Measurements from ENCODE around the gene MEMO1. TPM values are rescaled to one million over a fixed set of nuclear protein-coding genes. Genes with fewer than 3 reads are reported as not detected.

The MEMO1 gene
- total and polyA plus RNA-seq, 9 of the 15 experiments (the other 6 are each of a cell fraction or from before 2014, with no cell fraction given): 22.1 to 87.7 (median 61.2) TPM

GRCh38 chr2:31945572-31945935 is 65.3 kb downstream of the MEMO1 start (continued):
- TF ChIP-seq MCM2 (IDR thresholded peaks at IDR 0.05; ENCODE audit: low read depth) (no peak), GTF2B (IDR thresholded peaks at IDR 0.05; ENCODE audit: extremely low read depth, insufficient read length) (no peak), PTRF (tag; IDR thresholded peaks at IDR 0.05) (no peak), PATZ1 (CRISPR knock-in tag; IDR thresholded peaks at IDR 0.05; ENCODE audit: borderline replicate concordance) (no peak), MTA1 (IDR thresholded peaks at IDR 0.05; ENCODE audit: borderline replicate concordance) (no peak; the same call in 1 of the 2 replicates), ZFX (CRISPR knock-in tag; IDR thresholded peaks at IDR 0.05) (no peak), EP300 (IDR thresholded peaks at IDR 0.05; ENCODE audit: low read length) (0 out of 2 replicates have a peak, but pooled peaks have one; percentile 20), ZBTB2 (IDR thresholded peaks at IDR 0.05) (no peak), EGR1 (conservative IDR thresholded peaks at IDR 0.05) (peak; percentile 60), SFPQ (IDR thresholded peaks at IDR 0.05; ENCODE audit: low read depth, low read length) (no peak), KLF16 (IDR thresholded peaks at IDR 0.05) (0 out of 2 replicates have a peak, but pooled peaks have one; percentile 12), ATF6 (CRISPR knock-in tag; IDR thresholded peaks at IDR 0.05) (no peak), ETS2 (tag; IDR thresholded peaks at IDR 0.05; ENCODE audit: borderline replicate concordance, poor library complexity, severe bottlenecking) (no peak), TEAD1 (CRISPR knock-in tag; IDR thresholded peaks at IDR 0.05) (no peak), CBX2 (IDR thresholded peaks at IDR 0.05; ENCODE audit: insufficient read depth, low read length, poor library complexity, severe bottlenecking) (no peak), RBM25 (IDR thresholded peaks at IDR 0.05; ENCODE audit: low read depth, low read length, severe bottlenecking) (no peak), CREB3L1 (IDR thresholded peaks at IDR 0.05; ENCODE audit: borderline replicate concordance, low read depth) (no peak)
